Measurements from ENCODE around the gene KCND3. TPM values are rescaled to one million over a fixed set of nuclear protein-coding genes. Genes with fewer than 3 reads are reported as not detected.

Gene KCND3
- total RNA-seq, 4 donors from 2014 or later, result 6.9 to 11.7 (median 9.5) TPM

DNA sequence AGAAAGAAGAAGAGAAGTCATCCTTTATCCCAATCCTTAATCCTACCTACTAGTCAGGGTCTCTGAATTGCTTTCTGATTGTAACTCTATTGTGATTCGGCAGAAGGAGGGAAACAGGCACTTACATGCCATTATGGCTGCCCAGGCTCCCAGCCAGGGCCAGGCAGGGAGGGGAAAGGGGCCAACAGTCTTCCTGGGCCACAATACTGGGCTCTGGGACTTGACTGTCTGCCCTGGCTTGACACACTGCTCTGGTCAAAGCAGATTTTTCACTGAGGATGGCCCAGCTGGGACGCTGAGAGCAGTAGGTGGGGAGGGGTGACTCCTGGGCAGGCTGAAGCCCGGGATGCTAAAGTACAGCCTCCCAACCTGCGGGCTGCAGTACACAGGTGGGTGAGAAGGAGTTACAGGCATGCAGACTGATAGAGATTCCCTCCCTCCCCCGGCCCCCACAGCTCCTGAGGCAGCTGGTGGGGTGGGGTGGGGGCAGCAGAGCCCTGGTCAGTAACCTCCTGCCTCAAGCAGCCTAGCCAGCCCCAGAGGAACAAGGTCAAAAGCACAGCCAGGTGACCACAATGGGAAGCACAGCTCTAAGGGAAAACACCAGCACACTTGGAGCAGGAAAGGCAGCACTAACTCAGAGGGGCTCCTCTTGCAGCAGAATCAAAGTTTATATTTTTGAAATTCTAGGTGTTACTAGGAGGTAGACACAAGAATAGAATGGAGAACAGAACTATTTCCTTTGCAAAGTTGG, 25.3 kb downstream of the KCND3 start:
- ATAC-seq (ENCODE audit: low FRiP score) (no peak), DNase-seq (ENCODE audit: low spot score) (no peak)
- TF ChIP-seq, protein P1, sequence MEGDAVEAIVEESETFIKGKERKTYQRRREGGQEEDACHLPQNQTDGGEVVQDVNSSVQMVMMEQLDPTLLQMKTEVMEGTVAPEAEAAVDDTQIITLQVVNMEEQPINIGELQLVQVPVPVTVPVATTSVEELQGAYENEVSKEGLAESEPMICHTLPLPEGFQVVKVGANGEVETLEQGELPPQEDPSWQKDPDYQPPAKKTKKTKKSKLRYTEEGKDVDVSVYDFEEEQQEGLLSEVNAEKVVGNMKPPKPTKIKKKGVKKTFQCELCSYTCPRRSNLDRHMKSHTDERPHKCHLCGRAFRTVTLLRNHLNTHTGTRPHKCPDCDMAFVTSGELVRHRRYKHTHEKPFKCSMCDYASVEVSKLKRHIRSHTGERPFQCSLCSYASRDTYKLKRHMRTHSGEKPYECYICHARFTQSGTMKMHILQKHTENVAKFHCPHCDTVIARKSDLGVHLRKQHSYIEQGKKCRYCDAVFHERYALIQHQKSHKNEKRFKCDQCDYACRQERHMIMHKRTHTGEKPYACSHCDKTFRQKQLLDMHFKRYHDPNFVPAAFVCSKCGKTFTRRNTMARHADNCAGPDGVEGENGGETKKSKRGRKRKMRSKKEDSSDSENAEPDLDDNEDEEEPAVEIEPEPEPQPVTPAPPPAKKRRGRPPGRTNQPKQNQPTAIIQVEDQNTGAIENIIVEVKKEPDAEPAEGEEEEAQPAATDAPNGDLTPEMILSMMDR (IDR thresholded peaks at IDR 0.05), result no peak

DNA sequence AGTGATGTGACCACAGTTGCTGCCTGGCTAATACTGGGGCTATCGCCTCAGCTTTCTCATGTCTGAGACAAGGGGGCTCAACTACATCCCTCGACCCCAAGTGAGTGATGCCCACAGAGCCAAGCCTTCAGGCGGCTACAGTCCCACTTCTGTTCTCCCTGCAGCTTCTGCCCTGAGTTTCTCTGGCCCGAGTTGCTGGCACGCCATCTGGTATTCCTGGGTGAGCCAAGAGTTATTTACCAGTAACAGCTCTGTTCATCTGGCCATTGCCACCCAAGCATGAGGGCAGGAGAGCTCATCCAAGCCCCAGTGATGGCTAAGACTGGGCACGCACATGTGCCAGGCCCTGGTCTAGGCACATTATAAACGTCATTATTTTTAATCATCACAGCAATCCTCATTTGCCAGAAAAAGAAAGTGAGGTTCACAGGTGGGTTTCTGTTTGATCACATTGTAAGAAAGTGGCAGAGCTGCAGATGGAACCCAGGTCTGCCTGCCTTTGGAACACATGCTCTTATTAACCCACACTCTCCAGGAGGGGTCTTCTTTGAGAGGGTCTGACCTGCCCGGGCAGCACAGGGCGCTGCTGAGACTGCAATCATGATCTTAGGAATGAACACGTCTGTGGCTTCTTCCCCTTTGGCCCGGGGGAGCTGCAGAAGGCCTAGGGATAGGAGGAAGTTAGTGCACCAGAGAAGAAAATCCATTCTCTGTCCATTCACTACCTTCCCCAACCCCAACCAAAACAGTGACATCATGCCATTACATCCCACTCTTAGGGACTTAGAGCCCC, 27.5 kb downstream of the KCND3 start:
- no peak for ATAC-seq (ENCODE audit: low FRiP score)
- no peak for DNase-seq (ENCODE audit: low spot score)
- TF ChIP-seq, protein P1 (IDR thresholded peaks at IDR 0.05), result no peak

DNA sequence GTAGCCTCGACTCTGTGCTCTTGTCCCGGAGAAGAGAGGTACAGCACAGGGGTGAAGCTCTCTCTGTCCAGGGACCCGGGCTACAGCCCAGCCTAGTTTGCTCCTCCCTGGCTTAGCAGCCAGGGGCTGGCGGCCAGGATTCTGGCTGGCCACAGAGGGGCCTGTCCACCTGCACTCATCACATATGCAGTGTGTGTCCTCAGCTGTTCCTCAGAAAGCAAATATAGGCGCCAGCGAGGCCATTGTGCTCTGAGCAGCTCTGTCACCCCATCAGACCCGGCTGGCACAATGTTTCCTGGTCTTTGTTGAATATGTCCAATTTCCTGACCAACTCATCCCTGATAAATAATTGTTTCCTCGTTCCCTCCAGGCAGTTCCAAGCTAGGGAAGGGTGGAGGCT, 28.5 kb downstream of the KCND3 start:
- no peak for DNase-seq (ENCODE audit: low spot score)
- ATAC-seq (ENCODE audit: low FRiP score), result no peak
- TF ChIP-seq, protein P1 (IDR thresholded peaks at IDR 0.05), result no peak

DNA sequence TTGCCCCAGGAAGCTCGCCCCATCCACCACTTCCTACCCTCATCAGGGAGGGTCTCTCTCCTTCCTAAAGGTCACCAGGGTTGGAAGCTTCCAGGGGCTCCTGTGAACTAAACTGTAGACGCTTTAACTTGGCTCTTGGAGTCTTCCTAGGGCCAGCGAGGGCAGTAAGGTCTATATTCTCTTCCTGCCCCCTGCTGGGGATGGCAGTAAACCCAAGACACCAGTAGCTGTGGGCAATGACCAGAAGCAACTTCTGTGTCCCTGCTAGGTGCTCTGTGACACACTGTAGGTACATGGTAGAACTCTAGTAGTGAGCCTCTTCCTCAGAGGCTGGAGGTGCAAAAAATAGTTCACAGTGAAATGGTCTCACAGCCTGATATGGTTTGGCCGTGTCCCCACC, 30.0 kb downstream of the KCND3 start:
- DNase-seq (ENCODE audit: low spot score) (no peak), ATAC-seq (ENCODE audit: low FRiP score) (no peak)
- TF ChIP-seq, protein P1 (IDR thresholded peaks at IDR 0.05), result no peak

DNA sequence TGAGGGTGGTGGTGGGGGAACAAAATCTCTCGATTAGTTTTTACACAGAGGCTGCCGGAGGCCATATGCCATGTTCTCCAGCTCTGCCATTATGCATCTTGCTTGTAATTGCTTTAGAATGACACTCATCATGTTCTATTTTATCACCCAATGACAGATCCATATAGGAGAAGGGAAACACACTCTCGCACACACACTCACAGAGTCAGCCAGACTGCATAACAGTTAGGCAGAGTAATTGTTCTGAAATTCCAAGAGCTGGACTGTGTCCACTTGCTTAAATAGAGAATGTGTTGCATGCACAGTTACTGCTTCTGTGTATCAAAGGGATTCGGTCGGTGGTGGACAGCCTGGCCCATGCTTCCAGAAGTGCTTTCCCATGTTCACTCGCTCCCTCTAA, 30.6 kb downstream of the KCND3 start:
- no peak for ATAC-seq (ENCODE audit: low FRiP score)
- TF ChIP-seq, protein P1 (IDR thresholded peaks at IDR 0.05), result no peak

DNA sequence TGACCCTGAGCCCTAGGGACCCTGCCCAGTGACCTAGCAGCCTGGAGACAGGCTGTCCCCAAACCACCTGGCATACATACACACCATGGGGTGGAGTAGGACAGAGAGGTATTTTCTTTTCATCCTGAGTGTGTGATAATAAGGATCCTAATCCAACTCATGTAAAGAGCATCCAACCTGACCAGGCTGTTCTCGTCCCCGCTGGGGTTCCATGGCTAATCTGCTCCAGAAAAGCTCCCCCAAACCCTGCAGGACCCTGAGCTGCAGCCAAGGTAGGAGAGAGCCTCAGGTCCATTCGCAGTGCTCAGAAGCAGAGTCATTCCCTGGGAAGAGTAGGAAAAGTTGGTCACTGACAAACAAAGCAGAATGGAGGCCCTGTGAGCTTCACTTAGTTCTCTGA, 31.4 kb downstream of the KCND3 start:
- no peak for DNase-seq (ENCODE audit: low spot score)

More for the DNA sequence above, 30.6 kb downstream of the KCND3 start:
- no peak for DNase-seq (ENCODE audit: low spot score)

More for the DNA sequence above, 31.4 kb downstream of the KCND3 start:
- TF ChIP-seq, protein P1 (IDR thresholded peaks at IDR 0.05), result no peak
- no peak for ATAC-seq (ENCODE audit: low FRiP score)

Measured in omental fat pad (tissue), 4 donors.